NCI-H1930 (cell line): ENCODE measurements around the gene MBD3.
A peak's percentile ranks its signal among the peaks of the same experiment; 100 is the strongest.

ENCODE experiments used
- DNase-seq, 2 experiments: peaks; one replicate each; lab custom pipeline; 2025; lab: John Stamatoyannopoulos, UW

MBD3 gene

GRCh38 chr19:1598777-1599459 lies 6.3 kb upstream of the MBD3 start:
- DNase-seq: no peak

GRCh38 chr19:1593501-1593772 lies 772 bp upstream of the MBD3 start:
- no peak for DNase-seq

GRCh38 chr19:1592024-1592754 lies 476 bp downstream of the MBD3 start:
- peak; percentile 73 to 84 for DNase-seq

GRCh38 chr19:1591421-1592023 lies 1.1 kb downstream of the MBD3 start:
- DNase-seq: no peak

- DNase-seq: no peak
Observed at GRCh38 chr19:1590641-1591397, 1.8 kb downstream of the MBD3 start.

GRCh38 chr19:1587872-1588271 lies 4.8 kb downstream of the MBD3 start:
- DNase-seq: no peak

- no peak for DNase-seq
Observed at GRCh38 chr19:1585243-1585580, 7.5 kb downstream of the MBD3 start.

GRCh38 chr19:1584500-1585242 lies 8.0 kb downstream of the MBD3 start:
- DNase-seq: no peak

- no peak for DNase-seq
Observed at GRCh38 chr19:1582201-1582600, 10.5 kb downstream of the MBD3 start.

- no peak for DNase-seq
Observed at GRCh38 chr19:1580957-1581356, 11.7 kb downstream of the MBD3 start.

GRCh38 chr19:1580382-1580781 lies 12.3 kb downstream of the MBD3 start:
- no peak for DNase-seq

GRCh38 chr19:1579222-1579621 lies 13.4 kb downstream of the MBD3 start:
- DNase-seq: no peak

- no peak for DNase-seq
Observed at GRCh38 chr19:1577929-1578618, 14.6 kb downstream of the MBD3 start.

GRCh38 chr19:1577090-1577928 lies 15.4 kb downstream of the MBD3 start:
- no peak for DNase-seq

GRCh38 chr19:1576242-1577089 lies 16.2 kb downstream of the MBD3 start:
- no peak for DNase-seq

GRCh38 chr19:1575323-1576241 lies 17.1 kb downstream of the MBD3 start:
- no peak for DNase-seq

- DNase-seq: no peak
Observed at GRCh38 chr19:1574354-1575136, 18.1 kb downstream of the MBD3 start.

GRCh38 chr19:1572795-1573194 lies 19.9 kb downstream of the MBD3 start:
- DNase-seq: no peak
